ENCODE data around the gene LKAAEAR1. TPM values are rescaled to one million over a fixed set of nuclear protein-coding genes. Genes with fewer than 3 reads are reported as not detected.

The LKAAEAR1 gene
- total and polyA plus RNA-seq, 2 of the 13 experiments (the other 11 are each of a cell fraction or from before 2014, with no cell fraction given): not detected

DNA sequence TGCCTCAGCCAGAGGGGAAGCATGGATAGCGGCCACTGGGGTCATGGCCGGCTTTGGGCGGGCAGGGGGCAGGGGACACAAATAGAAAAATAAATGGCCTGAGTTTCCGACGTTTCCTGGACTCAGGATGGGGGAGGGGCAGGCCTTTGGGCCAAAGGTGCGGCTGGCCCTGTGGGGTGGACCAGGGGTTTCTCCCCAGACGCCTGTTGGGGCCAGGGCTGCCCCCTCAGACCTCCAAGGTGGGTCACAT is 27.6 kb downstream of the LKAAEAR1 start (continued):
- TF ChIP-seq HOXA5 (CRISPR knock-in tag; IDR thresholded peaks at IDR 0.05) (no peak; the same call in 1 of the 2 replicates), ZNF33B (CRISPR knock-in tag; IDR thresholded peaks at IDR 0.05) (no peak), SMAD3 (CRISPR knock-in tag; IDR thresholded peaks at IDR 0.05) (no peak), XBP1 (CRISPR knock-in tag; IDR thresholded peaks at IDR 0.05) (no peak), SIX1 (CRISPR knock-in tag; IDR thresholded peaks at IDR 0.05; ENCODE audit: borderline replicate concordance) (no peak), NR1H2 (CRISPR knock-in tag; IDR thresholded peaks at IDR 0.05; ENCODE audit: borderline replicate concordance, low read depth) (no peak), NONO (IDR thresholded peaks at IDR 0.05) (no peak), NONO (CRISPR knock-in tag; conservative IDR thresholded peaks at IDR 0.05) (peak; percentile 55; the same call in 1 of the 2 replicates), ZFX (CRISPR knock-in tag; IDR thresholded peaks at IDR 0.05; ENCODE audit: low read depth) (no peak), ZNF570 (CRISPR knock-in tag; IDR thresholded peaks at IDR 0.05; ENCODE audit: borderline replicate concordance) (no peak), PPARG (CRISPR knock-in tag; conservative IDR thresholded peaks at IDR 0.05) (peak; percentile 96)
- TF ChIP-seq, protein P1, sequence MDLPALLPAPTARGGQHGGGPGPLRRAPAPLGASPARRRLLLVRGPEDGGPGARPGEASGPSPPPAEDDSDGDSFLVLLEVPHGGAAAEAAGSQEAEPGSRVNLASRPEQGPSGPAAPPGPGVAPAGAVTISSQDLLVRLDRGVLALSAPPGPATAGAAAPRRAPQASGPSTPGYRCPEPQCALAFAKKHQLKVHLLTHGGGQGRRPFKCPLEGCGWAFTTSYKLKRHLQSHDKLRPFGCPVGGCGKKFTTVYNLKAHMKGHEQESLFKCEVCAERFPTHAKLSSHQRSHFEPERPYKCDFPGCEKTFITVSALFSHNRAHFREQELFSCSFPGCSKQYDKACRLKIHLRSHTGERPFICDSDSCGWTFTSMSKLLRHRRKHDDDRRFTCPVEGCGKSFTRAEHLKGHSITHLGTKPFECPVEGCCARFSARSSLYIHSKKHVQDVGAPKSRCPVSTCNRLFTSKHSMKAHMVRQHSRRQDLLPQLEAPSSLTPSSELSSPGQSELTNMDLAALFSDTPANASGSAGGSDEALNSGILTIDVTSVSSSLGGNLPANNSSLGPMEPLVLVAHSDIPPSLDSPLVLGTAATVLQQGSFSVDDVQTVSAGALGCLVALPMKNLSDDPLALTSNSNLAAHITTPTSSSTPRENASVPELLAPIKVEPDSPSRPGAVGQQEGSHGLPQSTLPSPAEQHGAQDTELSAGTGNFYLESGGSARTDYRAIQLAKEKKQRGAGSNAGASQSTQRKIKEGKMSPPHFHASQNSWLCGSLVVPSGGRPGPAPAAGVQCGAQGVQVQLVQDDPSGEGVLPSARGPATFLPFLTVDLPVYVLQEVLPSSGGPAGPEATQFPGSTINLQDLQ (CRISPR knock-in tag; IDR thresholded peaks at IDR 0.05): no peak
- TF ChIP-seq, protein P2, sequence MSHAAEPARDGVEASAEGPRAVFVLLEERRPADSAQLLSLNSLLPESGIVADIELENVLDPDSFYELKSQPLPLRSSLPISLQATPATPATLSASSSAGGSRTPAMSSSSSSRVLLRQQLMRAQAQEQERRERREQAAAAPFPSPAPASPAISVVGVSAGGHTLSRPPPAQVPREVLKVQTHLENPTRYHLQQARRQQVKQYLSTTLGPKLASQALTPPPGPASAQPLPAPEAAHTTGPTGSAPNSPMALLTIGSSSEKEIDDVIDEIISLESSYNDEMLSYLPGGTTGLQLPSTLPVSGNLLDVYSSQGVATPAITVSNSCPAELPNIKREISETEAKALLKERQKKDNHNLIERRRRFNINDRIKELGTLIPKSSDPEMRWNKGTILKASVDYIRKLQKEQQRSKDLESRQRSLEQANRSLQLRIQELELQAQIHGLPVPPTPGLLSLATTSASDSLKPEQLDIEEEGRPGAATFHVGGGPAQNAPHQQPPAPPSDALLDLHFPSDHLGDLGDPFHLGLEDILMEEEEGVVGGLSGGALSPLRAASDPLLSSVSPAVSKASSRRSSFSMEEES (CRISPR knock-in tag; IDR thresholded peaks at IDR 0.05): peak; percentile 6; the same call in 1 of the 2 replicates
- TF ChIP-seq, protein P3, sequence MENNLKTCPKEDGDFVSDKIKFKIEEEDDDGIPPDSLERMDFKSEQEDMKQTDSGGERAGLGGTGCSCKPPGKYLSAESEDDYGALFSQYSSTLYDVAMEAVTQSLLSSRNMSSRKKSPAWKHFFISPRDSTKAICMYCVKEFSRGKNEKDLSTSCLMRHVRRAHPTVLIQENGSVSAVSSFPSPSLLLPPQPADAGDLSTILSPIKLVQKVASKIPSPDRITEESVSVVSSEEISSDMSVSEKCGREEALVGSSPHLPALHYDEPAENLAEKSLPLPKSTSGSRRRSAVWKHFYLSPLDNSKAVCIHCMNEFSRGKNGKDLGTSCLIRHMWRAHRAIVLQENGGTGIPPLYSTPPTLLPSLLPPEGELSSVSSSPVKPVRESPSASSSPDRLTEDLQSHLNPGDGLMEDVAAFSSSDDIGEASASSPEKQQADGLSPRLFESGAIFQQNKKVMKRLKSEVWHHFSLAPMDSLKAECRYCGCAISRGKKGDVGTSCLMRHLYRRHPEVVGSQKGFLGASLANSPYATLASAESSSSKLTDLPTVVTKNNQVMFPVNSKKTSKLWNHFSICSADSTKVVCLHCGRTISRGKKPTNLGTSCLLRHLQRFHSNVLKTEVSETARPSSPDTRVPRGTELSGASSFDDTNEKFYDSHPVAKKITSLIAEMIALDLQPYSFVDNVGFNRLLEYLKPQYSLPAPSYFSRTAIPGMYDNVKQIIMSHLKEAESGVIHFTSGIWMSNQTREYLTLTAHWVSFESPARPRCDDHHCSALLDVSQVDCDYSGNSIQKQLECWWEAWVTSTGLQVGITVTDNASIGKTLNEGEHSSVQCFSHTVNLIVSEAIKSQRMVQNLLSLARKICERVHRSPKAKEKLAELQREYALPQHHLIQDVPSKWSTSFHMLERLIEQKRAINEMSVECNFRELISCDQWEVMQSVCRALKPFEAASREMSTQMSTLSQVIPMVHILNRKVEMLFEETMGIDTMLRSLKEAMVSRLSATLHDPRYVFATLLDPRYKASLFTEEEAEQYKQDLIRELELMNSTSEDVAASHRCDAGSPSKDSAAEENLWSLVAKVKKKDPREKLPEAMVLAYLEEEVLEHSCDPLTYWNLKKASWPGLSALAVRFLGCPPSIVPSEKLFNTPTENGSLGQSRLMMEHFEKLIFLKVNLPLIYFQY (CRISPR knock-in tag; IDR thresholded peaks at IDR 0.05; ENCODE audit: borderline replicate concordance): no peak
- TF ChIP-seq, protein P4, sequence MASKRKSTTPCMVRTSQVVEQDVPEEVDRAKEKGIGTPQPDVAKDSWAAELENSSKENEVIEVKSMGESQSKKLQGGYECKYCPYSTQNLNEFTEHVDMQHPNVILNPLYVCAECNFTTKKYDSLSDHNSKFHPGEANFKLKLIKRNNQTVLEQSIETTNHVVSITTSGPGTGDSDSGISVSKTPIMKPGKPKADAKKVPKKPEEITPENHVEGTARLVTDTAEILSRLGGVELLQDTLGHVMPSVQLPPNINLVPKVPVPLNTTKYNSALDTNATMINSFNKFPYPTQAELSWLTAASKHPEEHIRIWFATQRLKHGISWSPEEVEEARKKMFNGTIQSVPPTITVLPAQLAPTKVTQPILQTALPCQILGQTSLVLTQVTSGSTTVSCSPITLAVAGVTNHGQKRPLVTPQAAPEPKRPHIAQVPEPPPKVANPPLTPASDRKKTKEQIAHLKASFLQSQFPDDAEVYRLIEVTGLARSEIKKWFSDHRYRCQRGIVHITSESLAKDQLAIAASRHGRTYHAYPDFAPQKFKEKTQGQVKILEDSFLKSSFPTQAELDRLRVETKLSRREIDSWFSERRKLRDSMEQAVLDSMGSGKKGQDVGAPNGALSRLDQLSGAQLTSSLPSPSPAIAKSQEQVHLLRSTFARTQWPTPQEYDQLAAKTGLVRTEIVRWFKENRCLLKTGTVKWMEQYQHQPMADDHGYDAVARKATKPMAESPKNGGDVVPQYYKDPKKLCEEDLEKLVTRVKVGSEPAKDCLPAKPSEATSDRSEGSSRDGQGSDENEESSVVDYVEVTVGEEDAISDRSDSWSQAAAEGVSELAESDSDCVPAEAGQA (IDR thresholded peaks at IDR 0.05; ENCODE audit: low read depth): 0 out of 2 replicates have a peak, but pooled peaks have one; percentile 29
- TF ChIP-seq, protein P4 (CRISPR knock-in tag; IDR thresholded peaks at IDR 0.05; ENCODE audit: borderline replicate concordance): no peak

Measured in HepG2 (cell line).